Measurements from ENCODE around the gene TDRD6. TPM values are rescaled to one million over a fixed set of nuclear protein-coding genes. Genes with fewer than 3 reads are reported as not detected.

The TDRD6 gene
- total RNA-seq, 1 experiment from 2014 or later = 0.57 TPM

DNA sequence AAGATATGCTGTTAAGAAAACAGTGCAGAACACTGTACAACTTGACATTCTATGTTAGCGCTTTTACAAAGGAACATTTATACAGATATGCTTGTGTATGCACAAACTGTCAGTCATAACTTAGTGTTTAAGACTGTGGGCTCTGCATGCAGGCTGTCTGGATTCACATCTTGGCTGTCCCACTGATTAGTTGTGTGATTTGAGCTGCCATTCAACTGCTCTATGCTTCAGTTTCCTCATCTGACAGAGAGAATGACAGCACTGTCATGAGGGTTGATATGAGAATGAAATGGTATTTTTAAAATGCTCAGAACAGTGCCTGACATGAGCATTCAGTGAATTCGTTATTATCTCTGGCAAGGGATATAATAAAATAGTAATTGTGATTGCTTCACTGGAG lies 26.2 kb upstream of the TDRD6 start:
- H3K79me2 ChIP-seq (ENCODE audit: insufficient read depth, low read length) = no peaks in the 10 kb centered on the region
- no peak overlapping the region for H3K4me3 ChIP-seq (replicated peaks in 1 of 2; ENCODE audit: low read depth in 1 of 2, low read length in 2 of 2)
- no peaks in the 10 kb centered on the region for H3K9me3 ChIP-seq (ENCODE audit: control insufficient read depth in 1 of 2, insufficient read depth in 1 of 2, low read depth in 1 of 2, low read length in 2 of 2)
- no peaks in the 10 kb centered on the region for H3K36me3 ChIP-seq (ENCODE audit: control insufficient read depth in 1 of 2, insufficient read depth in 2 of 2, low read length in 2 of 2)
- H3K4me2 ChIP-seq (ENCODE audit: low read length) = no peak overlapping the region
- ChIA-PET CTCF (no interaction called here), POLR2A (no interaction called here), RAD21 (ENCODE audit: low non-redundant PET in 1 of 2, low total read pairs in 2 of 2, uncharacterized antibody in 2 of 2, unreplicated experiment in 2 of 2) (no interaction called here)
- H4K20me1 ChIP-seq (ENCODE audit: insufficient read depth) = no peaks in the 10 kb centered on the region
- intact Hi-C loops (cut with micrococcal nuclease) = no loop called here
- H2AFZ ChIP-seq (ENCODE audit: low read depth, low read length, poor library complexity, severe bottlenecking) = no peak overlapping the region
- no TSS peak for BruUV-seq (replicated peaks)
- H3K9me2 ChIP-seq (ENCODE audit: insufficient read depth) = no peaks in the 10 kb centered on the region
- H3K9ac ChIP-seq (ENCODE audit: low read length) = no peak overlapping the region
- DNase-seq (ENCODE audit: low read depth, low spot score) (no peak), ATAC-seq (no peak)
- TF ChIP-seq EZH2 (IDR thresholded peaks at IDR 0.05) = no peak
- no peak for TF ChIP-seq ZFX (IDR thresholded peaks at IDR 0.05)
- TF ChIP-seq EGR1 (IDR thresholded peaks at IDR 0.05; ENCODE audit: low read depth) = no peak
- no peak for TF ChIP-seq ELF1 (IDR thresholded peaks at IDR 0.05; ENCODE audit: borderline replicate concordance, low read depth)
- no peak for TF ChIP-seq SP1 (IDR thresholded peaks at IDR 0.05; ENCODE audit: low read depth)
- TF ChIP-seq, protein P1, sequence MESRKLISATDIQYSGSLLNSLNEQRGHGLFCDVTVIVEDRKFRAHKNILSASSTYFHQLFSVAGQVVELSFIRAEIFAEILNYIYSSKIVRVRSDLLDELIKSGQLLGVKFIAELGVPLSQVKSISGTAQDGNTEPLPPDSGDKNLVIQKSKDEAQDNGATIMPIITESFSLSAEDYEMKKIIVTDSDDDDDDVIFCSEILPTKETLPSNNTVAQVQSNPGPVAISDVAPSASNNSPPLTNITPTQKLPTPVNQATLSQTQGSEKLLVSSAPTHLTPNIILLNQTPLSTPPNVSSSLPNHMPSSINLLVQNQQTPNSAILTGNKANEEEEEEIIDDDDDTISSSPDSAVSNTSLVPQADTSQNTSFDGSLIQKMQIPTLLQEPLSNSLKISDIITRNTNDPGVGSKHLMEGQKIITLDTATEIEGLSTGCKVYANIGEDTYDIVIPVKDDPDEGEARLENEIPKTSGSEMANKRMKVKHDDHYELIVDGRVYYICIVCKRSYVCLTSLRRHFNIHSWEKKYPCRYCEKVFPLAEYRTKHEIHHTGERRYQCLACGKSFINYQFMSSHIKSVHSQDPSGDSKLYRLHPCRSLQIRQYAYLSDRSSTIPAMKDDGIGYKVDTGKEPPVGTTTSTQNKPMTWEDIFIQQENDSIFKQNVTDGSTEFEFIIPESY (IDR thresholded peaks at IDR 0.05; ENCODE audit: extremely low read depth, insufficient replicate concordance, low read length) = no peak
- no peak overlapping the region for H3K27ac ChIP-seq (ENCODE audit: low read depth, low read length)
- H3K4me1 ChIP-seq (ENCODE audit: control insufficient read depth in 1 of 2, insufficient read depth in 2 of 2, low read length in 2 of 2) = no peaks in the 10 kb centered on the region
- no peaks in the 10 kb centered on the region for H3K27me3 ChIP-seq (ENCODE audit: insufficient read depth, low read length)

DNA sequence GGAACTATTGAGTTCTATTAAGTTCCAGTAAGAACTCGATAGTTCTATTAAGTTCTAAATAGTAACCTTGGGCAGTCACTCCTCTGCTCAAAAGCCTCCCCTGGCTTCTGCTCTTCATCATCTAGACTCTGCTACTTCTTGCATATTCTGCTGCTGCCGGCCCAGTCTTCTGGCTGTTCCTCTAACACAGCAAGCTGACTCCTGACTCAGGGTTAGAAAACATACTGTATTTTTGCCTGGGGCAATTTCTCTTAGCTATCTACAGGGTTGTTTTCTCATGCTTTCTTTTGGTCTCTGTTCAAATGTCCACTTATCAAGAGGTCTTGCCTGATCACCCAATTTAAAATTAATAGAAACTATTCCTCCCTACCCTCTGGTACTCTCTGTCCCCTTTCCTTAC lies 20.3 kb upstream of the TDRD6 start:
- Histone ChIP-seq H3K9me2 (ENCODE audit: insufficient read depth) (no peaks in the 10 kb centered on the region), H3K4me1 (ENCODE audit: control insufficient read depth in 1 of 2, insufficient read depth in 2 of 2, low read length in 2 of 2) (no peaks in the 10 kb centered on the region), H3K4me2 (ENCODE audit: low read length) (no peak overlapping the region), H4K20me1 (ENCODE audit: insufficient read depth) (no peaks in the 10 kb centered on the region), H3K79me2 (ENCODE audit: insufficient read depth, low read length) (no peaks in the 10 kb centered on the region), H2AFZ (ENCODE audit: low read depth, low read length, poor library complexity, severe bottlenecking) (no peak overlapping the region), H3K4me3 (replicated peaks in 1 of 2; ENCODE audit: low read depth in 1 of 2, low read length in 2 of 2) (no peak overlapping the region), H3K9ac (ENCODE audit: low read length) (no peak overlapping the region), H3K27me3 (ENCODE audit: insufficient read depth, low read length) (no peaks in the 10 kb centered on the region), H3K36me3 (ENCODE audit: control insufficient read depth in 1 of 2, insufficient read depth in 2 of 2, low read length in 2 of 2) (no peaks in the 10 kb centered on the region), H3K9me3 (ENCODE audit: control insufficient read depth in 1 of 2, insufficient read depth in 1 of 2, low read depth in 1 of 2, low read length in 2 of 2) (no peaks in the 10 kb centered on the region), H3K27ac (ENCODE audit: low read depth, low read length) (no peak overlapping the region)
- RAD21 ChIA-PET (ENCODE audit: low non-redundant PET in 1 of 2, low total read pairs in 2 of 2, uncharacterized antibody in 2 of 2, unreplicated experiment in 2 of 2) = no interaction called here
- TF ChIP-seq ELF1 (IDR thresholded peaks at IDR 0.05; ENCODE audit: borderline replicate concordance, low read depth) (no peak), YY1 (IDR thresholded peaks at IDR 0.05; ENCODE audit: extremely low read depth, insufficient replicate concordance, low read depth, low read length) (no peak)
- TF ChIP-seq, protein P2, sequence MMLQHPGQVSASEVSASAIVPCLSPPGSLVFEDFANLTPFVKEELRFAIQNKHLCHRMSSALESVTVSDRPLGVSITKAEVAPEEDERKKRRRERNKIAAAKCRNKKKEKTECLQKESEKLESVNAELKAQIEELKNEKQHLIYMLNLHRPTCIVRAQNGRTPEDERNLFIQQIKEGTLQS (IDR thresholded peaks at IDR 0.05) = no peak
- TF ChIP-seq, protein P1 (IDR thresholded peaks at IDR 0.05; ENCODE audit: extremely low read depth, insufficient replicate concordance, low read length) = no peak
- ATAC-seq = no peak
- BruUV-seq (replicated peaks) = no TSS peak
- no peak for DNase-seq (ENCODE audit: low read depth, low spot score)
- intact Hi-C loops (cut with micrococcal nuclease) = no loop called here
- CTCF ChIA-PET = interaction anchor here (1.3 kb wide), 1 partner anchor 12 kb away, joined by 4 read pairs; no protein-coding TSS in a partner anchor
- POLR2A ChIA-PET = no interaction called here
